GM19324 (cell line): ENCODE data around the gene TMX1.

ENCODE experiments used
- ATAC-seq: cut with Tn5 transposase; IDR thresholded peaks from one replicate; pipeline ENCODE4 v1.9.1; 2021; ENCODE audit warnings: mild to moderate bottlenecking, moderate library complexity; ENCODE audit not compliant: unreplicated experiment, low FRiP score

TMX1 gene

GRCh38 chr14:51242545-51243490, 2.8 kb downstream of the TMX1 start:
- no peak for ATAC-seq

GRCh38 chr14:51244591-51244990, 4.5 kb downstream of the TMX1 start:
- ATAC-seq = no peak

- ATAC-seq = no peak
Observed at GRCh38 chr14:51246032-51246431, 6.0 kb downstream of the TMX1 start.

GRCh38 chr14:51248016-51248987, 8.3 kb downstream of the TMX1 start:
- ATAC-seq = peak; percentile 81

GRCh38 chr14:51251486-51251885, 11.4 kb downstream of the TMX1 start:
- ATAC-seq = no peak

GRCh38 chr14:51253880-51254279, 13.8 kb downstream of the TMX1 start:
- no peak for ATAC-seq

GRCh38 chr14:51258280-51258679, 18.2 kb downstream of the TMX1 start:
- no peak for ATAC-seq

- no peak for ATAC-seq
Observed at GRCh38 chr14:51258788-51259187, 18.7 kb downstream of the TMX1 start.

GRCh38 chr14:51260225-51260624, 20.2 kb downstream of the TMX1 start:
- no peak for ATAC-seq

- ATAC-seq = no peak
Observed at GRCh38 chr14:51261151-51261550, 21.1 kb downstream of the TMX1 start.

- no peak for ATAC-seq
Observed at GRCh38 chr14:51262868-51263267, 22.8 kb downstream of the TMX1 start.

- ATAC-seq = no peak
Observed at GRCh38 chr14:51269634-51270033, 29.6 kb downstream of the TMX1 start.

GRCh38 chr14:51276605-51277004, 36.6 kb downstream of the TMX1 start:
- ATAC-seq = no peak

- no peak for ATAC-seq
Observed at GRCh38 chr14:51277753-51278415, 37.8 kb downstream of the TMX1 start.

- ATAC-seq = no peak
Observed at GRCh38 chr14:51282517-51282916, 42.5 kb downstream of the TMX1 start.

GRCh38 chr14:51283402-51284085, 43.5 kb downstream of the TMX1 start:
- ATAC-seq = no peak

- no peak for ATAC-seq
Observed at GRCh38 chr14:51284241-51284640, 44.2 kb downstream of the TMX1 start.

GRCh38 chr14:51285120-51285519, 45.1 kb downstream of the TMX1 start:
- no peak for ATAC-seq

- ATAC-seq = no peak
Observed at GRCh38 chr14:51289169-51289568, 49.1 kb downstream of the TMX1 start.

- no peak for ATAC-seq
Observed at GRCh38 chr14:51290132-51290531, 50.1 kb downstream of the TMX1 start.
